HepG2 (cell line): ENCODE data around the gene PDE4D. TPM values are rescaled to one million over a fixed set of nuclear protein-coding genes. Genes with fewer than 3 reads are reported as not detected.

Experiments
- ATAC-seq: fragments of 200-7000 bp; cut with Tn5 transposase; 3 replicates; pipeline ENCODE4 v1.9.1; 2020; ENCODE audit warnings: mild to moderate bottlenecking, moderate library complexity
- BruUV-seq: library from RNA; stranded (reverse); fragments of 400-500 nt; replicated peaks from 2 replicates; lab custom pipeline; 2021; lab: Mats Ljungman, UMichigan
- CTCF ChIA-PET: fragments of 300-600 bp; formaldehyde crosslinking; extraction: SDS; loops from one replicate; lab custom pipeline; 2021; ENCODE audit warnings: low total read pairs, inconsistent platforms, low intra/inter-chr PET ratio; lab: Yijun Ruan, JAX
- POLR2A ChIA-PET: fragments of 350-600 bp; sonication (Branson Sonifier 250); formaldehyde crosslinking; loops from one replicate; lab custom pipeline; 2020; ENCODE audit warnings: antibody characterized with exemption, inconsistent platforms; lab: Yijun Ruan, JAX
- DNase-seq: peaks from one replicate; pipeline ENCODE4 v3.0.0-alpha.2; 2015; ENCODE audit warnings: low spot score
- FAIRE-seq: peaks from 3 replicates; lab custom pipeline; 2011; peaks lifted over from hg19 to GRCh38; lab: Jason Lieb, UNC
- H2AFZ ChIP-seq: one replicate; pipeline ENCODE4 v1.6.1; 2011; ENCODE audit warnings: low read length, inconsistent platforms
- H3K27ac ChIP-seq: fragments of 300-600 bp; 3 replicates; pipeline ENCODE4 v1.8.0; 2011; ENCODE audit warnings: mixed run types, mild to moderate bottlenecking, mixed read lengths, low read length, inconsistent platforms; ENCODE audit not compliant: insufficient read depth; ENCODE audit errors: extremely low read length
- H3K27me3 ChIP-seq, 2 experiments: fragments of 200-600 bp in 1 of 2; 2 replicates in 1 of 2; 3 replicates in 1 of 2; pipeline versions ENCODE4 v1.6.0 to v1.8.0; 2011; ENCODE audit warnings: low read length in 2 of 2, mild to moderate bottlenecking in 2 of 2, moderate library complexity in 2 of 2, inconsistent platforms in 1 of 2; ENCODE audit not compliant: insufficient read depth in 2 of 2, control insufficient read depth in 1 of 2
- H3K36me3 ChIP-seq, 2 experiments: fragments of 200-600 bp in 1 of 2; replicated peaks in 1 of 2; 2 replicates in 1 of 2; 3 replicates in 1 of 2; pipeline versions ENCODE4 v1.5.1 to v1.8.0; 2011; ENCODE audit warnings: low read length in 2 of 2, inconsistent platforms in 1 of 2; ENCODE audit not compliant: insufficient read depth in 2 of 2, control insufficient read depth in 1 of 2
- H3K4me1 ChIP-seq: 2 replicates; pipeline ENCODE4 v1.5.1; 2012; ENCODE audit warnings: low read length, inconsistent platforms; ENCODE audit not compliant: insufficient read depth
- H3K4me2 ChIP-seq: 2 replicates; pipeline ENCODE4 v1.6.0; 2011; ENCODE audit warnings: low read depth, low read length, inconsistent platforms
- H3K4me3 ChIP-seq, 3 experiments: fragments of 200-600 bp in 1 of 3; sonication (generic), shearing (Covaris generic) in 1 of 3; replicated peaks in 1 of 3; 2 replicates each; pipeline ENCODE4 v1.5.1; 2011 to 2016; ENCODE audit warnings: low read length in 3 of 3, inconsistent platforms in 2 of 3, low read depth in 2 of 3, mild to moderate bottlenecking in 2 of 3, control low read depth in 1 of 3, mixed read lengths in 1 of 3; ENCODE audit not compliant: insufficient read depth in 1 of 3
- H3K79me2 ChIP-seq: one replicate; pipeline ENCODE4 v1.6.1; 2011; ENCODE audit warnings: low read length, inconsistent platforms; ENCODE audit not compliant: insufficient read depth
- H3K9ac ChIP-seq: 2 replicates; pipeline ENCODE4 v1.6.0; 2011; ENCODE audit warnings: mild to moderate bottlenecking, low read depth, low read length, inconsistent platforms; ENCODE audit not compliant: insufficient read depth
- H3K9me3 ChIP-seq: 2 replicates; pipeline ENCODE4 v1.5.1; 2012; ENCODE audit warnings: mild to moderate bottlenecking, low read length
- H4K20me1 ChIP-seq: 2 replicates; pipeline ENCODE4 v1.6.0; 2011; ENCODE audit warnings: inconsistent platforms, mild to moderate bottlenecking, low read length, moderate library complexity; ENCODE audit not compliant: insufficient read depth
- EEA1 ChIP-seq: sonication (generic); formaldehyde crosslinking; IDR thresholded peaks from 2 replicates; pipeline ENCODE4 v1.5.1; 2020; ENCODE audit warnings: mild to moderate bottlenecking, missing genetic modification reagents, borderline replicate concordance
- PAX8 ChIP-seq: sonication (generic); formaldehyde crosslinking; IDR thresholded peaks from 2 replicates; pipeline ENCODE4 v1.8.0; 2022; ENCODE audit warnings: mild to moderate bottlenecking, missing genetic modification reagents, borderline replicate concordance
- ZBTB3 ChIP-seq: sonication (generic); formaldehyde crosslinking; IDR thresholded peaks from 2 replicates; pipeline ENCODE4 v1.4.0; 2020; ENCODE audit warnings: low read depth, mild to moderate bottlenecking, moderate library complexity, missing genetic modification reagents, borderline replicate concordance
- ZNF674 ChIP-seq: sonication (generic); formaldehyde crosslinking; IDR thresholded peaks from 2 replicates; pipeline ENCODE4 v1.5.0; 2020; ENCODE audit warnings: low read depth, mild to moderate bottlenecking, missing genetic modification reagents
- ZNF816 ChIP-seq: sonication (generic); formaldehyde crosslinking; IDR thresholded peaks from 2 replicates; pipeline ENCODE4 v1.8.0; 2022; ENCODE audit warnings: missing genetic modification reagents, mild to moderate bottlenecking, borderline replicate concordance
- WGBS: methylation state at CpG from one replicate; pipeline ENCODE4 v1.1.6; 2017; ENCODE audit warnings: low lambda C conversion rate; 5-methylcytosine and 5-hydroxymethylcytosine counted together
- in situ Hi-C: cut with HindIII; loops from 2 replicates; pipeline ENCODE4 v1.10.0; 2017; ENCODE audit warnings: low pct_unique_long_range_greater_than_20kb; ENCODE audit not compliant: extremely low pct_ligation_motif_present
- intact Hi-C: fragments of 100-400 bp; cut with micrococcal nuclease; formaldehyde crosslinking; loops from one replicate; pipeline ENCODE4 v1.10.0; 2022; ENCODE audit not compliant: unreplicated experiment
- polyA plus RNA-seq, 8 experiments: library from polyadenylated mRNA; depleted of rRNA in 3 of 8; stranded (reverse) in 7 of 8; unstranded in 1 of 8; fragments of >200 nt; fragmentation: Illumina TruSeq in 4 of 8; extraction: Trizol in 4 of 8; gene quantifications; 2 replicates each; pipeline versions ENCODE4 v1.2.1 to v1.2.3, GENCODE V29; 2011 to 2016; ENCODE audit warnings: low read depth in 4 of 8, missing spikeins in 1 of 8, mixed read lengths in 1 of 8; ENCODE audit not compliant: insufficient read depth in 1 of 8
- total RNA-seq, 5 experiments: library from RNA; depleted of rRNA; stranded (reverse); fragments of >200 nt; fragmentation: Illumina TruSeq; extraction: Trizol; gene quantifications; 2 replicates each; pipeline ENCODE4 v1.2.3, GENCODE V29; 2016; ENCODE audit warnings: low read depth in 1 of 5
- TF ChIP-seq, protein P1 (sequence below): IDR thresholded peaks from 2 replicates; pipeline ENCODE4 v1.6.1; 2016; ENCODE audit warnings: missing genetic modification reagents, missing compliant biosample characterization
- TF ChIP-seq, protein P2 (sequence below): sonication (generic); formaldehyde crosslinking; IDR thresholded peaks from 2 replicates; pipeline ENCODE4 v1.4.0; 2020; ENCODE audit warnings: missing genetic modification reagents
- TF ChIP-seq, protein P3 (sequence below): sonication (generic); formaldehyde crosslinking; IDR thresholded peaks from 2 replicates; pipeline ENCODE4 v1.4.0; 2020; ENCODE audit warnings: mild to moderate bottlenecking, missing genetic modification reagents, borderline replicate concordance

The PDE4D gene
- total and polyA plus RNA-seq, 2 of the 13 experiments (the other 11 are each of a cell fraction or from before 2014, with no cell fraction given), result 7.0 to 12.2 TPM

DNA sequence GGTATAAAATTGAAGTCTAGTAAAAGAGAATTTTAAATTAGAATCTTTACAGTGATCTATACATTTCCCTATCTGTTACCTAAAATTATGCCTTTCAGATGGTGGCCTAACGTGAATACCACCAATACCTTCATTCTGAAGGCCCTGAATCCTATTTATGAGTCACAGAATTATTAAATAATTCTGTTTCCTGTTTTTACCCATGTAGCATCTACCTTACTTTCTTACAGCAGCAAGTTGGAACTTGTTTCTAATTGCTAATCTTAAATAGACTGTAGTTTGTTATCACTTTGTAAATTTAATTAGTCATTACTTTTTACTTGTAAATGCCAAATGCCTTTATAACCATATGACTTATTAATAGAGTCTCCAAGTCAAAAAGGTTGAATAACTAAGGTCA lies 135.0 kb downstream of the PDE4D start:
- H3K79me2 ChIP-seq, result no peaks in the 10 kb centered on the region
- ChIA-PET CTCF (no interaction called here), POLR2A (no interaction called here)
- H3K4me1 ChIP-seq, result peaks cover 43% of the 10 kb centered on the region
- H3K27ac ChIP-seq, result no peak overlapping the region
- DNase-seq (no peak), ATAC-seq (no peak), FAIRE-seq (no peak)
- intact Hi-C loops (no loop called here), in situ Hi-C loops (no loop called here)
- H3K9me3 ChIP-seq, result no peaks in the 10 kb centered on the region
- 100% methylated on average over 1 of the region's 1 CpG for WGBS
- TF ChIP-seq, protein P1, sequence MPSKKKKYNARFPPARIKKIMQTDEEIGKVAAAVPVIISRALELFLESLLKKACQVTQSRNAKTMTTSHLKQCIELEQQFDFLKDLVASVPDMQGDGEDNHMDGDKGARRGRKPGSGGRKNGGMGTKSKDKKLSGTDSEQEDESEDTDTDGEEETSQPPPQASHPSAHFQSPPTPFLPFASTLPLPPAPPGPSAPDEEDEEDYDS, result no peak
- TF ChIP-seq ZBTB3 (no peak), PAX8 (CRISPR knock-in tag) (no peak)
- TF ChIP-seq, protein P2, sequence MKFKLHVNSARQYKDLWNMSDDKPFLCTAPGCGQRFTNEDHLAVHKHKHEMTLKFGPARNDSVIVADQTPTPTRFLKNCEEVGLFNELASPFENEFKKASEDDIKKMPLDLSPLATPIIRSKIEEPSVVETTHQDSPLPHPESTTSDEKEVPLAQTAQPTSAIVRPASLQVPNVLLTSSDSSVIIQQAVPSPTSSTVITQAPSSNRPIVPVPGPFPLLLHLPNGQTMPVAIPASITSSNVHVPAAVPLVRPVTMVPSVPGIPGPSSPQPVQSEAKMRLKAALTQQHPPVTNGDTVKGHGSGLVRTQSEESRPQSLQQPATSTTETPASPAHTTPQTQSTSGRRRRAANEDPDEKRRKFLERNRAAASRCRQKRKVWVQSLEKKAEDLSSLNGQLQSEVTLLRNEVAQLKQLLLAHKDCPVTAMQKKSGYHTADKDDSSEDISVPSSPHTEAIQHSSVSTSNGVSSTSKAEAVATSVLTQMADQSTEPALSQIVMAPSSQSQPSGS (CRISPR knock-in tag), result no peak
- BruUV-seq, result no TSS peak
- no peak overlapping the region for H3K9ac ChIP-seq
- no peak overlapping the region for H3K4me3 ChIP-seq
- no peaks in the 10 kb centered on the region for H3K36me3 ChIP-seq
- no peaks in the 10 kb centered on the region for H4K20me1 ChIP-seq
- H3K4me2 ChIP-seq, result no peak overlapping the region
- H3K27me3 ChIP-seq, result no peaks in the 10 kb centered on the region
- H2AFZ ChIP-seq, result no peak overlapping the region

DNA sequence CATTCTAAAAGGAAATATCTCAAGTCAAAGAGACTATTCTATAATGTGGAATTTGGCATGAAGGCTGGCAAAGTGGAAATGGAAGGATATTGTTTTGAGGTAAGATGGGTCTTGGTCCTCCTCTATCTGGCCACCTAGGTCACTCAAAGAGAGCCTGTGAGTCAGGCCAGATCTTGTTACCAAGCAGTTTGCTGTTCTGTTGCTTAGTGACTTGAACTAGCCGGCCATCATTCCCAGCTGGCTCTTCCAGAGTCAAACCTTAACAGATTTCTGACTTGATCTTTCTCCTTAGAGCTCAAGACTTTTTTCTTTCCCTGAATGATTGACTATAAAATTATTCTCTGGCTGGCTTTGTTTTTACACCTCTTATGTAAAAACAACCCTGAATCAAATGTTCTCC lies 136.1 kb downstream of the PDE4D start:
- Histone ChIP-seq H3K79me2 (no peaks in the 10 kb centered on the region), H3K9me3 (no peaks in the 10 kb centered on the region), H3K27me3 (no peaks in the 10 kb centered on the region), H4K20me1 (no peaks in the 10 kb centered on the region), H3K36me3 (no peaks in the 10 kb centered on the region), H3K4me1 (peaks cover 43% of the 10 kb centered on the region), H3K9ac (no peak overlapping the region), H3K4me2 (no peak overlapping the region), H3K27ac (no peak overlapping the region), H3K4me3 (no peak overlapping the region), H2AFZ (no peak overlapping the region)
- WGBS, result no CpG with 5 or more reads among the region's 1 CpG
- POLR2A ChIA-PET, result no interaction called here
- intact Hi-C loops (no loop called here), in situ Hi-C loops (no loop called here)
- CTCF ChIA-PET, result no interaction called here
- ATAC-seq (no peak), FAIRE-seq (no peak), DNase-seq (no peak)
- TF ChIP-seq, protein P3, sequence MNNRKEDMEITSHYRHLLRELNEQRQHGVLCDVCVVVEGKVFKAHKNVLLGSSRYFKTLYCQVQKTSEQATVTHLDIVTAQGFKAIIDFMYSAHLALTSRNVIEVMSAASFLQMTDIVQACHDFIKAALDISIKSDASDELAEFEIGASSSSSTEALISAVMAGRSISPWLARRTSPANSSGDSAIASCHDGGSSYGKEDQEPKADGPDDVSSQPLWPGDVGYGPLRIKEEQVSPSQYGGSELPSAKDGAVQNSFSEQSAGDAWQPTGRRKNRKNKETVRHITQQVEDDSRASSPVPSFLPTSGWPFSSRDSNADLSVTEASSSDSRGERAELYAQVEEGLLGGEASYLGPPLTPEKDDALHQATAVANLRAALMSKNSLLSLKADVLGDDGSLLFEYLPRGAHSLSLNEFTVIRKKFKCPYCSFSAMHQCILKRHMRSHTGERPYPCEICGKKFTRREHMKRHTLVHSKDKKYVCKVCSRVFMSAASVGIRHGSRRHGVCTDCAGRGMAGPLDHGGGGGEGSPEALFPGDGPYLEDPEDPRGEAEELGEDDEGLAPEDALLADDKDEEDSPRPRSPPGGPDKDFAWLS (CRISPR knock-in tag), result no peak
- TF ChIP-seq ZNF674 (CRISPR knock-in tag), result no peak
- TF ChIP-seq ZNF816 (CRISPR knock-in tag), result no peak
- no peak for TF ChIP-seq EEA1 (CRISPR knock-in tag)
- BruUV-seq, result no TSS peak
